GM19351 (cell line): ENCODE measurements around the gene TAS2R40.
"Not testable (repeated sequence)": the region's sequence is repeated elsewhere in the genome, so short reads cannot be mapped to it uniquely, and the experiment has no call there.

Experiments used
- ATAC-seq: cut with Tn5 transposase; IDR thresholded peaks from one replicate; pipeline ENCODE4 v1.9.1; 2021; ENCODE audit warnings: mild to moderate bottlenecking, moderate library complexity; ENCODE audit not compliant: unreplicated experiment

Gene TAS2R40

GRCh38 chr7:143248761-143249354 lies 27.0 kb downstream of the TAS2R40 start:
- ATAC-seq = no peak

- no peak for ATAC-seq
Observed at GRCh38 chr7:143250199-143250598, 28.4 kb downstream of the TAS2R40 start.

- no peak for ATAC-seq
Observed at GRCh38 chr7:143250822-143251221, 29.0 kb downstream of the TAS2R40 start.

GRCh38 chr7:143252006-143252405 lies 30.2 kb downstream of the TAS2R40 start:
- ATAC-seq = no peak

- ATAC-seq = no peak
Observed at GRCh38 chr7:143255564-143255963, 33.7 kb downstream of the TAS2R40 start.

- no peak for ATAC-seq
Observed at GRCh38 chr7:143256325-143256724, 34.5 kb downstream of the TAS2R40 start.

- peak; percentile 76 for ATAC-seq
Observed at GRCh38 chr7:143256932-143257331, 35.1 kb downstream of the TAS2R40 start.

GRCh38 chr7:143257501-143257900 lies 35.7 kb downstream of the TAS2R40 start:
- ATAC-seq = no peak

- ATAC-seq = peak; percentile 36
Observed at GRCh38 chr7:143258831-143259230, 37.0 kb downstream of the TAS2R40 start.

GRCh38 chr7:143259765-143260164 lies 37.9 kb downstream of the TAS2R40 start:
- no peak for ATAC-seq

- ATAC-seq = no peak
Observed at GRCh38 chr7:143261901-143262300, 40.1 kb downstream of the TAS2R40 start.

GRCh38 chr7:143263266-143264195 lies 41.7 kb downstream of the TAS2R40 start, which contains the start of gene GSTK1:
GSTK1 (plus strand) TSS chr7:143263441; CDS start chr7:143263514, 73 bp downstream.
- peak; percentile 94 for ATAC-seq

GRCh38 chr7:143264196-143264568 lies 42.3 kb downstream of the TAS2R40 start:
- ATAC-seq = not testable (repeated sequence)

- no peak for ATAC-seq
Observed at GRCh38 chr7:143265017-143265693, 43.3 kb downstream of the TAS2R40 start.

GRCh38 chr7:143269251-143269650 lies 47.4 kb downstream of the TAS2R40 start:
- ATAC-seq = no peak

- no peak for ATAC-seq
Observed at GRCh38 chr7:143271240-143271639, 49.4 kb downstream of the TAS2R40 start.
